Amygdala (tissue), 56 donors: ENCODE measurements around the gene ZNF771.
"Not testable (repeated sequence)": the region's sequence is repeated elsewhere in the genome, so short reads cannot be mapped to it uniquely, and the experiment has no call there.

Source experiments
- DNase-seq, 56 donors: peaks; one replicate each; lab custom pipeline; 2025; lab: John Stamatoyannopoulos, UW

Gene ZNF771

GRCh38 chr16:30457743-30458560 is 50.5 kb downstream of the ZNF771 start:
- DNase-seq: no peak

GRCh38 chr16:30458561-30459394 is 51.4 kb downstream of the ZNF771 start:
- peak in 5 of 56 donors; percentile 2 to 14 (median 4) for DNase-seq

- no peak for DNase-seq
Measured at GRCh38 chr16:30459456-30459855, 52.0 kb downstream of the ZNF771 start.

- not testable (repeated sequence) for DNase-seq
Measured at GRCh38 chr16:30461426-30461825, 54.0 kb downstream of the ZNF771 start.

GRCh38 chr16:30464078-30464477 is 56.7 kb downstream of the ZNF771 start:
- DNase-seq: no peak
